GM10847 (cell line): ENCODE data around the gene DBP.

ENCODE experiments used
- POLR2A ChIP-seq: IDR thresholded peaks from 2 replicates; pipeline ENCODE4 v1.6.1; 2011; ENCODE audit not compliant: insufficient read length; ENCODE audit errors: extremely low read depth

DBP gene

GRCh38 chr19:48670699-48671445 lies 33.7 kb upstream of the DBP start:
- TF ChIP-seq POLR2A, result no peak

- TF ChIP-seq POLR2A, result no peak
Observed at GRCh38 chr19:48669903-48670668, 32.9 kb upstream of the DBP start.

GRCh38 chr19:48668761-48669160 lies 31.6 kb upstream of the DBP start:
- TF ChIP-seq POLR2A, result no peak

- TF ChIP-seq POLR2A, result no peak
Observed at GRCh38 chr19:48668332-48668731, 31.2 kb upstream of the DBP start.

GRCh38 chr19:48665786-48666185 lies 28.6 kb upstream of the DBP start:
- no peak for TF ChIP-seq POLR2A

GRCh38 chr19:48664476-48664875 lies 27.3 kb upstream of the DBP start:
- TF ChIP-seq POLR2A, result no peak

- TF ChIP-seq POLR2A, result no peak
Observed at GRCh38 chr19:48663667-48664066, 26.5 kb upstream of the DBP start.

- no peak for TF ChIP-seq POLR2A
Observed at GRCh38 chr19:48661711-48662090, 24.5 kb upstream of the DBP start.

- TF ChIP-seq POLR2A, result no peak
Observed at GRCh38 chr19:48660852-48661710, 23.9 kb upstream of the DBP start.

- TF ChIP-seq POLR2A, result no peak
Observed at GRCh38 chr19:48659768-48660167, 22.6 kb upstream of the DBP start.

- TF ChIP-seq POLR2A, result no peak
Observed at GRCh38 chr19:48658483-48658882, 21.3 kb upstream of the DBP start.

GRCh38 chr19:48656840-48657474 lies 19.8 kb upstream of the DBP start:
- TF ChIP-seq POLR2A, result no peak

GRCh38 chr19:48654299-48655059 lies 17.3 kb upstream of the DBP start:
- TF ChIP-seq POLR2A, result no peak

GRCh38 chr19:48651683-48652048 lies 14.5 kb upstream of the DBP start:
- TF ChIP-seq POLR2A, result no peak
